Activated naive CD8-positive, alpha-beta T cell treated with anti-CD3 and anti-CD28 coated beads, Interleukin-2, amount 50 U/mL, for 24 hours (primary cell): ENCODE measurements around the gene MAGI3.
"Not testable (repeated sequence)": the region's sequence is repeated elsewhere in the genome, so short reads cannot be mapped to it uniquely, and the experiment has no call there.

Experiments used
- ATAC-seq: fragments of 150-1000 bp; cut with Tn5 transposase; one replicate; pipeline ENCODE4 v1.10.0; 2021
- DNase-seq: peaks from one replicate; pipeline ENCODE4 v3.0.0; 2021
- H3K27ac Mint-ChIP-seq: one replicate; pipeline ENCODE4 v1.8.0; 2021; ENCODE audit warnings: mild to moderate bottlenecking, mixed read lengths
- H3K27me3 Mint-ChIP-seq: one replicate; pipeline ENCODE4 v1.8.0; 2021; ENCODE audit warnings: mixed read lengths
- H3K36me3 Mint-ChIP-seq: one replicate; pipeline ENCODE4 v1.8.0; 2021; ENCODE audit warnings: low read depth, mixed read lengths
- H3K4me1 Mint-ChIP-seq: one replicate; pipeline ENCODE4 v1.8.0; 2021; ENCODE audit warnings: mixed read lengths
- H3K4me3 Mint-ChIP-seq: one replicate; pipeline ENCODE4 v1.8.0; 2021; ENCODE audit warnings: mild to moderate bottlenecking, moderate library complexity, mixed read lengths
- H3K9me3 Mint-ChIP-seq: one replicate; pipeline ENCODE4 v1.8.0; 2021; ENCODE audit warnings: mixed read lengths

The MAGI3 gene

GRCh38 chr1:113505357-113505756 is 115.0 kb downstream of the MAGI3 start:
- Mint-ChIP-seq H3K4me1 (no peaks in the 10 kb centered on the region), H3K9me3 (peaks cover 2% of the 10 kb centered on the region), H3K27ac (no peak overlapping the region), H3K4me3 (no peak overlapping the region), H3K27me3 (no peaks in the 10 kb centered on the region), H3K36me3 (no peaks in the 10 kb centered on the region)
- DNase-seq (no peak), ATAC-seq (no peak)

GRCh38 chr1:113507552-113508214 is 117.4 kb downstream of the MAGI3 start:
- ATAC-seq (no peak), DNase-seq (no peak)
- H3K9me3 Mint-ChIP-seq = peaks cover 22% of the 10 kb centered on the region

DNA sequence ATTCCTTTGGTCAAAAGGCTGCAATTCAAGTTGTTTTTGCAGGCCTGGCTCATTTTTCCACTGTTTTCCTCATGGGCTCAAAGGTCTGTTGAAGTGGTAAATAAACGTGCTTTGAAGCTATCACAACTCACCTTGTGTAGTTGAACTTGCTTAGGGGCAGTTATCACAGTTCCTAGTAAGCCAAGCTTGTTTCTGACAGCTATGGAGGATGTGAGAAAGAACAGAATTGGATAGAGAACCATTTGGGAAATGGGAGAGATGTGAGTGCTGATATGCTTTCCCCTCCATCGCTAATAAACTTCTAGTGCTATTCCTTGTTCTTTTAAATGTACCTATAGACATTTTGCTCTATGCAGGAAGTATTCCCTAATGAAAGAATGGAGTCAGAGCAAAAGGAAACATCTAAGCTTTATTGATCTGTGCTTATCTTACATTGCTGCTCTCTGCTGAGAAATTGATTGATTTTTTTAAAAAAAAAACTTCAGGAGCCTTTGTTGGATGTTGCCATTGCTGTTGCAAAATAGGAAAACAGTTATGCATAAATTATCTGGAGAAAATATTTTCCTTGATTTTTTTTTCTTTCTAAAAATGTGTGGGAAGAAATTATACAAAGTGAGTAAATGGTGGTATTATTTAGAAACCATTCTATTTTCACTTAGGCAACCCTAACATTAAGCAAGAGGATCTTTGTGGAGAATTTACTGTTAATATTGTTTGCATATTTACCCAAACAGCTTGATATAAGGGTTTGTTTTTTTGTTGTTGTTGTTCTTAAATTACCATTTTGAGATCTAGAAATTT is 118.2 kb downstream of the MAGI3 start:
- Mint-ChIP-seq H3K9me3 (peaks cover 22% of the 10 kb centered on the region), H3K36me3 (no peaks in the 10 kb centered on the region), H3K4me3 (no peak overlapping the region), H3K27ac (no peak overlapping the region), H3K27me3 (no peaks in the 10 kb centered on the region), H3K4me1 (no peaks in the 10 kb centered on the region)
- ATAC-seq (no peak), DNase-seq (no peak)

More at GRCh38 chr1:113507552-113508214, 117.4 kb downstream of the MAGI3 start:
- no peak overlapping the region for H3K4me3 Mint-ChIP-seq
- H3K27me3 Mint-ChIP-seq = no peaks in the 10 kb centered on the region
- H3K4me1 Mint-ChIP-seq = no peaks in the 10 kb centered on the region
- no peaks in the 10 kb centered on the region for H3K36me3 Mint-ChIP-seq
- H3K27ac Mint-ChIP-seq = no peak overlapping the region

DNA sequence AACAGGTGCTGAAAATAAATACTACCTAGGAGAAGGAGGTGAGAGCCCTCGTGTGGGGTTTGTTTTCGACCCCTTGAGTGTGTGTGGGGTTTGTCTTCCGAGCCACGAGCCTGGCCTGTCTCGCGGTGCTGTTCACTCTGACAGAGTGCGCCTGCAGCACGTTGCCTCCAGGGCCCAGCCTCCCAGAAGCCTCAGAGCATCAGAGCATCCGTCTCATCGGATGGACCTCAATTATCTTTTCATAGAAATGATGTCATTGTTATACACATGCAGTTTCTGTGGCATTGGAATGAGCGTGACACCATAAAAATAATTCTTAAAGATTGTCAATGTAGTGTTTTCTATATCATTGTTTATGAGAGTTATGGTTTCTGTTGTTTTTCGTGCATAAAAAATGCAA is 119.5 kb downstream of the MAGI3 start:
- not testable (repeated sequence) for H3K4me1 Mint-ChIP-seq, DNase-seq, ATAC-seq, H3K27me3 Mint-ChIP-seq, H3K36me3 Mint-ChIP-seq, H3K27ac Mint-ChIP-seq, H3K4me3 Mint-ChIP-seq
- peaks cover 22% of the 10 kb centered on the region for H3K9me3 Mint-ChIP-seq

GRCh38 chr1:113511269-113511668 is 121.0 kb downstream of the MAGI3 start:
- Mint-ChIP-seq H3K4me3 (no peak overlapping the region), H3K9me3 (peaks cover 29% of the 10 kb centered on the region), H3K4me1 (no peaks in the 10 kb centered on the region), H3K36me3 (no peaks in the 10 kb centered on the region), H3K27ac (no peak overlapping the region), H3K27me3 (peaks cover 2% of the 10 kb centered on the region)
- ATAC-seq = no peak
- no peak for DNase-seq

DNA sequence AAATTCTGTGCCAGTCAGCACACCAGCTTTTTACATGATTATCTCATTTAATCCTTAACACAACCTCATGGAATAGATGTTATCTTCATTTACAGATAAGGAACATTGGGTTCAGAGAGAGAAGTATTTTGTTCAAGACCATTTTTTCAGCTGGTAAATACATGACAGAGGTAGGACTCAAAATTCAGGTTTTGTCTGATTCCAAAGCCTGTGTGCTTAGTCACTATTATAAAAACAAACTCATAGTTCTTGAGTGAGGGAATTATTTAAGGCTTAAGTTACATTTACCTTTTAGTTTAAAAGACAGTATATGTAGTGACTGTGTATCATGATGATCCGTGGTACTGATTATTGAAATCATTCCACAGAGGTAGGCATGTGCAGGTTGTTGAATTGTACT is 125.2 kb downstream of the MAGI3 start:
- H3K4me1 Mint-ChIP-seq = no peaks in the 10 kb centered on the region
- DNase-seq (no peak), ATAC-seq (no peak)
- no peaks in the 10 kb centered on the region for H3K36me3 Mint-ChIP-seq
- H3K9me3 Mint-ChIP-seq = peaks cover 26% of the 10 kb centered on the region
- H3K27ac Mint-ChIP-seq = no peak overlapping the region
- no peak overlapping the region for H3K4me3 Mint-ChIP-seq
- H3K27me3 Mint-ChIP-seq = peaks cover 2% of the 10 kb centered on the region

DNA sequence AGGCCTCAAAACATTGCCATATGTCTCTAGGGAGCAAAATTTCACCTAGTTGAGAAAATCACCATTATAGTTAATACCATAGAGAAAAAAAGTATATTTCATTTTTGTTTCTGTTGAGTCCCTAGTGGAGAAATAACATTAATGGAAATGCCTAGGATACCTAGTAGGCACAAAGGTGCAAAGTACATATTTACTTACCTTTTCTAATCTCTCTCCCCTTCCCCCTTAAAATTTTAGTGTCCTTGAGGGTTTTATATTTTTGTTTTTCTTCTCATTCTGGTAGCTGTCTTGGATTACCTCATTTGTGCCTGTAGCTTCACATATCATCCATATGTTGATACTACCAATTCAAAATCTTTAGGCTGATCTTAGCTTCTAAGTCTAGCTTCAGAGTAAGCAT is 127.0 kb downstream of the MAGI3 start:
- no peak overlapping the region for H3K27ac Mint-ChIP-seq
- ATAC-seq = no peak
- H3K36me3 Mint-ChIP-seq = no peaks in the 10 kb centered on the region
- no peak overlapping the region for H3K4me3 Mint-ChIP-seq
- H3K9me3 Mint-ChIP-seq = peaks cover 9% of the 10 kb centered on the region
- no peak for DNase-seq
- H3K4me1 Mint-ChIP-seq = no peaks in the 10 kb centered on the region
- peaks cover 2% of the 10 kb centered on the region for H3K27me3 Mint-ChIP-seq

DNA sequence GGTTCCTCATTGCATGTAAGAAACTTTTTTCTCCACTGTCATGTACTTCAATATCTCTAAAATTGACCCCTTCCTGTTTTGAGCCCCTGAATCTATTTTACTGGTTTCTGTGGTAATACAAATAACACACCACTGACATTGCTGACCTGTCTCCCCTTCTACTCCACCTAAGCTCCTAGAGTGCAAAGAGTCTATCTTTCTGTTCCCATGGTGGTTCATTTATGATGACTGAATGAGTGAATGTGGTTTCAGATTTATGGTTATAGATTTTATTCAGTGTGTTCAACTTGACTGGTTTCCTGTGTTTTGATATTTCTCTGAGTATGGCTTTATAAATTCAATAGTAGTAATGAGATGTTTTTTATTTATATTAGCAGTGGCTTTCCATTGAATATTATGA is 127.7 kb downstream of the MAGI3 start:
- Mint-ChIP-seq H3K27me3 (peaks cover 2% of the 10 kb centered on the region), H3K9me3 (peaks cover 12% of the 10 kb centered on the region), H3K4me1 (no peaks in the 10 kb centered on the region), H3K4me3 (no peak overlapping the region), H3K27ac (no peak overlapping the region), H3K36me3 (no peaks in the 10 kb centered on the region)
- ATAC-seq (no peak), DNase-seq (no peak)

- Mint-ChIP-seq H3K4me3 (no peak overlapping the region), H3K9me3 (peaks cover 18% of the 10 kb centered on the region), H3K4me1 (no peaks in the 10 kb centered on the region), H3K36me3 (peaks cover 4% of the 10 kb centered on the region), H3K27ac (no peak overlapping the region), H3K27me3 (peaks cover 2% of the 10 kb centered on the region)
- DNase-seq (no peak), ATAC-seq (no peak)
Measured at GRCh38 chr1:113519556-113519955, 129.2 kb downstream of the MAGI3 start.

DNA sequence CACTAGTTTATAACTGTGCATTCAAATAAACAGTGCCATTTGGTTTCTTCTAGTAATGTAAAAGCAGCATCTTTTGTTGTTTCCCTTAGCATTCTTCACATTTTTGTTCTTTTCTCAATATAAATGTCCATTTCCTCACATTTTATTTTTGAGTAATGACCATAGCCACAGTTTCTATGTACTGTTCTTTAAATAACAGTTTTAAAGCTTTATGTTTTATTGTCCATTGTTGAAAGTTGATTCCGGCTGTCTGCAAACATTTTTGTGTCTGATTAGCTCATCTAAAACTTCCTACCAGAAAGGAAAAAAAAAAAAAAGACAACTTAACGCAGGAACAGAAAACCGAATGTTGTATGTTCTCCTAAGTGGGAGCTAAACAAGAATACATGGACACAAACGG is 139.7 kb downstream of the MAGI3 start:
- Mint-ChIP-seq H3K4me3 (no peak overlapping the region), H3K27me3 (peaks cover 6% of the 10 kb centered on the region), H3K27ac (no peak overlapping the region), H3K4me1 (no peaks in the 10 kb centered on the region), H3K9me3 (no peaks in the 10 kb centered on the region), H3K36me3 (no peaks in the 10 kb centered on the region)
- DNase-seq (no peak), ATAC-seq (no peak)

DNA sequence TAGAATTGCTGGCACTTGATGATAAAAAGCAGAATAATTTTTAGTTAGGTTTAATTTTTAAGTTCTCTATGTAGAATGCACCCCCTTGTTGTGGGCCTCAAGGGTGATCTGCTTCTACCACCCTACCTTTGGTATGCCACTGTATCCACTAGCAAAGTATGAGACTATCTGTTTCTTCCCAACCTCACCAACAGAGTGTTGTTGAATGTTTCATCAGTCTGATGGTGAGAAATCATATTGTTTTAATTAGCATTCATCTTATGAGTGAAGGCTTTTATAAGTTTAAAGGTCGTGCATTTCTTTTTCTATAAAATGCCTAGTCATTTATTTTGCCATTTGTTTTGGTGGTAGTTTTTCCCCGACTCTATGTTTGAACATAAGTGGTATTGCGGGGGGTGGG is 141.0 kb downstream of the MAGI3 start:
- Mint-ChIP-seq H3K9me3 (no peaks in the 10 kb centered on the region), H3K4me1 (no peaks in the 10 kb centered on the region), H3K27ac (no peak overlapping the region), H3K36me3 (no peaks in the 10 kb centered on the region), H3K4me3 (no peak overlapping the region), H3K27me3 (peaks cover 6% of the 10 kb centered on the region)
- DNase-seq (no peak), ATAC-seq (no peak)

DNA sequence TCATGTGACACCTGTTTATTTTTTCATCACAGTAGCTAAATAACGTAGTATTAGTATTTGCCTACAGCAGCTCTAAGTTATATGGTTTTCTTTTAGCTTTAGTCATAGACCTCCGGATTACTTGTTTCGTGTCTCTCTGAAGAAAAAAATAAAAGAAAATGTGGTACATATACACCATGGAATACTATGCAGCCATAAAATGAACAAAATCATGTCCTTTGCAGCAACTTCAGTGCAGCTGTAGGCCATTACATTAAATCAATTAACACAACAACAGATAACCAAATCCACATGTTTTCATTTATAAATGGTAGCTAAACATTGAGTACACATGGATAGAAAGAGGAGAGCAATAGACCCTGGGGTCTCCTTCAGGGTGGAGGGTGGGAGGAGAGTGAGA is 142.7 kb downstream of the MAGI3 start:
- ATAC-seq (no peak), DNase-seq (no peak)
- Mint-ChIP-seq H3K27me3 (peaks cover 6% of the 10 kb centered on the region), H3K27ac (no peak overlapping the region), H3K9me3 (peaks cover under 1% of the 10 kb centered on the region), H3K4me3 (no peak overlapping the region), H3K4me1 (no peaks in the 10 kb centered on the region), H3K36me3 (no peaks in the 10 kb centered on the region)

GRCh38 chr1:113534130-113534817 is 144.0 kb downstream of the MAGI3 start:
- Mint-ChIP-seq H3K9me3 (peaks cover 7% of the 10 kb centered on the region), H3K4me3 (no peak overlapping the region), H3K27ac (no peak overlapping the region), H3K36me3 (no peaks in the 10 kb centered on the region), H3K27me3 (peaks cover 6% of the 10 kb centered on the region), H3K4me1 (no peaks in the 10 kb centered on the region)
- ATAC-seq = no peak
- DNase-seq = no peak

GRCh38 chr1:113534875-113535274 is 144.6 kb downstream of the MAGI3 start:
- Mint-ChIP-seq H3K4me1 (no peaks in the 10 kb centered on the region), H3K4me3 (no peak overlapping the region), H3K36me3 (no peaks in the 10 kb centered on the region), H3K9me3 (peaks cover 7% of the 10 kb centered on the region), H3K27me3 (peaks cover 6% of the 10 kb centered on the region), H3K27ac (no peak overlapping the region)
- ATAC-seq = no peak
- DNase-seq = no peak

- Mint-ChIP-seq H3K4me3 (no peak overlapping the region), H3K9me3 (peaks cover 7% of the 10 kb centered on the region), H3K36me3 (no peaks in the 10 kb centered on the region), H3K27me3 (peaks cover 4% of the 10 kb centered on the region), H3K27ac (no peak overlapping the region), H3K4me1 (no peaks in the 10 kb centered on the region)
- ATAC-seq (no peak), DNase-seq (no peak)
Measured at GRCh38 chr1:113536182-113536780, 146.0 kb downstream of the MAGI3 start.
